Measurements from ENCODE around the gene DUSP18. TPM values are rescaled to one million over a fixed set of nuclear protein-coding genes. Genes with fewer than 3 reads are reported as not detected.

Gene DUSP18
- total and polyA plus RNA-seq, 4 donors = 7.9 to 27.1 (median 12.6) TPM

GRCh38 chr22:30614879-30615278, 52.8 kb downstream of the DUSP18 start:
- H3K9ac ChIP-seq (ENCODE audit: insufficient read depth in 1 of 2, low read length in 2 of 2) = no peak overlapping the region
- H3K9me3 ChIP-seq (ENCODE audit: control insufficient read depth in 4 of 4, insufficient read depth in 3 of 4, low read length in 3 of 4) = no peaks in the 10 kb centered on the region
- ATAC-seq (ENCODE audit: insufficient read depth, low FRiP score) = no peak
- H3K4me3 ChIP-seq = no peak overlapping the region
- no peaks in the 10 kb centered on the region for H3K4me1 ChIP-seq (ENCODE audit: control insufficient read depth in 5 of 5, insufficient read depth in 5 of 5, low read length in 5 of 5)
- H3K27ac ChIP-seq (ENCODE audit: low read depth in 1 of 2, low read length in 1 of 2) = no peak overlapping the region
- no peak for DNase-seq
- H3K27me3 ChIP-seq (ENCODE audit: control insufficient read depth in 3 of 3, insufficient read depth in 3 of 3, low read length in 2 of 3) = no peaks in the 10 kb centered on the region
- peaks cover 2 to 25% (median 9%) of the 10 kb centered on the region in 4 donors for H3K36me3 ChIP-seq (ENCODE audit: control insufficient read depth in 4 of 4, insufficient read depth in 4 of 4, low read length in 4 of 4)
- TF ChIP-seq, protein P1, sequence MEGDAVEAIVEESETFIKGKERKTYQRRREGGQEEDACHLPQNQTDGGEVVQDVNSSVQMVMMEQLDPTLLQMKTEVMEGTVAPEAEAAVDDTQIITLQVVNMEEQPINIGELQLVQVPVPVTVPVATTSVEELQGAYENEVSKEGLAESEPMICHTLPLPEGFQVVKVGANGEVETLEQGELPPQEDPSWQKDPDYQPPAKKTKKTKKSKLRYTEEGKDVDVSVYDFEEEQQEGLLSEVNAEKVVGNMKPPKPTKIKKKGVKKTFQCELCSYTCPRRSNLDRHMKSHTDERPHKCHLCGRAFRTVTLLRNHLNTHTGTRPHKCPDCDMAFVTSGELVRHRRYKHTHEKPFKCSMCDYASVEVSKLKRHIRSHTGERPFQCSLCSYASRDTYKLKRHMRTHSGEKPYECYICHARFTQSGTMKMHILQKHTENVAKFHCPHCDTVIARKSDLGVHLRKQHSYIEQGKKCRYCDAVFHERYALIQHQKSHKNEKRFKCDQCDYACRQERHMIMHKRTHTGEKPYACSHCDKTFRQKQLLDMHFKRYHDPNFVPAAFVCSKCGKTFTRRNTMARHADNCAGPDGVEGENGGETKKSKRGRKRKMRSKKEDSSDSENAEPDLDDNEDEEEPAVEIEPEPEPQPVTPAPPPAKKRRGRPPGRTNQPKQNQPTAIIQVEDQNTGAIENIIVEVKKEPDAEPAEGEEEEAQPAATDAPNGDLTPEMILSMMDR (IDR thresholded peaks at IDR 0.05; ENCODE audit: control extremely low read depth, extremely low read depth) = no peak

GRCh38 chr22:30614268-30614667, 53.4 kb downstream of the DUSP18 start:
- TF ChIP-seq, protein P1 (IDR thresholded peaks at IDR 0.05; ENCODE audit: control extremely low read depth, extremely low read depth) = no peak
- H3K27me3 ChIP-seq (ENCODE audit: control insufficient read depth in 3 of 3, insufficient read depth in 3 of 3, low read length in 2 of 3) = no peaks in the 10 kb centered on the region
- DNase-seq = no peak
- WGBS, 2 donors = 92 to 95% methylated on average over 7 of the region's 7 CpGs
- peaks cover 0 to 2% (median 0%) of the 10 kb centered on the region in 5 donors for H3K4me1 ChIP-seq (ENCODE audit: control insufficient read depth in 5 of 5, insufficient read depth in 5 of 5, low read length in 5 of 5)
- no peak overlapping the region for H3K9ac ChIP-seq (ENCODE audit: insufficient read depth in 1 of 2, low read length in 2 of 2)
- H3K4me3 ChIP-seq = no peak overlapping the region
- H3K36me3 ChIP-seq (ENCODE audit: control insufficient read depth in 4 of 4, insufficient read depth in 4 of 4, low read length in 4 of 4) = peaks cover 0 to 25% (median 9%) of the 10 kb centered on the region in 4 donors
- H3K27ac ChIP-seq (ENCODE audit: low read depth in 1 of 2, low read length in 1 of 2) = no peak overlapping the region
- H3K9me3 ChIP-seq (ENCODE audit: control insufficient read depth in 4 of 4, insufficient read depth in 3 of 4, low read length in 3 of 4) = no peaks in the 10 kb centered on the region
- no peak for ATAC-seq (ENCODE audit: insufficient read depth, low FRiP score)

GRCh38 chr22:30612789-30613188, 54.9 kb downstream of the DUSP18 start:
- no peak for DNase-seq
- Histone ChIP-seq H3K9ac (ENCODE audit: insufficient read depth in 1 of 2, low read length in 2 of 2) (no peak overlapping the region), H3K27ac (ENCODE audit: low read depth in 1 of 2, low read length in 1 of 2) (no peak overlapping the region), H3K36me3 (ENCODE audit: control insufficient read depth in 4 of 4, insufficient read depth in 4 of 4, low read length in 4 of 4) (peaks cover 0 to 21% (median 9%) of the 10 kb centered on the region in 4 donors), H3K4me1 (ENCODE audit: control insufficient read depth in 5 of 5, insufficient read depth in 5 of 5, low read length in 5 of 5) (peaks cover 0 to 7% (median under 1%) of the 10 kb centered on the region in 5 donors), H3K9me3 (ENCODE audit: control insufficient read depth in 4 of 4, insufficient read depth in 3 of 4, low read length in 3 of 4) (no peaks in the 10 kb centered on the region), H3K27me3 (ENCODE audit: control insufficient read depth in 3 of 3, insufficient read depth in 3 of 3, low read length in 2 of 3) (no peaks in the 10 kb centered on the region), H3K4me3 (no peak overlapping the region)
- 95 to 96% methylated on average over 8 of the region's 8 CpGs for WGBS, 2 donors
- no peak for ATAC-seq (ENCODE audit: insufficient read depth, low FRiP score)
- TF ChIP-seq, protein P1 (IDR thresholded peaks at IDR 0.05; ENCODE audit: control extremely low read depth, extremely low read depth) = no peak

Other genes starting within 250 kb of the DUSP18 start
- gene MTFP1, start 242.1 kb downstream of the DUSP18 start, total RNA-seq = 10 to 100 TPM in 1 of 2 donors, 1 to 10 TPM in 1; 1.8 to 21.0 TPM
- 10 to 100 TPM; 30.0 to 40.0 TPM for gene MTFP1, start 242.1 kb downstream of the DUSP18 start, polyA plus RNA-seq
- gene SEC14L3, start 195.9 kb downstream of the DUSP18 start, total RNA-seq = under 1 TPM; 0.65 to 0.98 TPM
- under 1 TPM; 0.17 to 0.75 TPM for gene SEC14L3, start 195.9 kb downstream of the DUSP18 start, polyA plus RNA-seq
- gene SEC14L4, start 162.2 kb downstream of the DUSP18 start, total RNA-seq = 1 to 10 TPM in 1 of 2 donors, under 1 TPM in 1; 0.68 to 5.3 TPM
- gene SEC14L4, start 162.2 kb downstream of the DUSP18 start, polyA plus RNA-seq = 10 to 100 TPM in 1 of 2 donors, under 1 TPM in 1; 0.60 to 20.8 TPM
- gene SEC14L6, start 121.1 kb downstream of the DUSP18 start, total RNA-seq = 1 to 10 TPM; 3.4 to 3.8 TPM
- 10 to 100 TPM in 1 of 2 donors, under 1 TPM in 1; 0.61 to 12.4 TPM for gene SEC14L6, start 121.1 kb downstream of the DUSP18 start, polyA plus RNA-seq
- 1 to 10 TPM; 3.5 to 4.0 TPM for gene GAL3ST1, start 93.2 kb downstream of the DUSP18 start, total RNA-seq
- 1 to 10 TPM in 1 of 2 donors, under 1 TPM in 1; 0.72 to 3.3 TPM for gene GAL3ST1, start 93.2 kb downstream of the DUSP18 start, polyA plus RNA-seq
- 10 to 100 TPM; 34.4 to 76.5 TPM for gene PES1, start 76.0 kb downstream of the DUSP18 start, total RNA-seq
- 10 to 100 TPM; 68.9 to 77.2 TPM for gene PES1, start 76.0 kb downstream of the DUSP18 start, polyA plus RNA-seq
- 10 to 100 TPM; 21.4 to 39.9 TPM for gene TCN2, start 60.7 kb downstream of the DUSP18 start, total RNA-seq
- gene TCN2, start 60.7 kb downstream of the DUSP18 start, polyA plus RNA-seq = 10 to 100 TPM; 10.6 to 60.9 TPM
- gene SLC35E4, start 32.1 kb downstream of the DUSP18 start, total RNA-seq = 1 to 10 TPM; 1.6 to 4.8 TPM
- 1 to 10 TPM; 2.1 to 4.4 TPM for gene SLC35E4, start 32.1 kb downstream of the DUSP18 start, polyA plus RNA-seq
- 10 to 100 TPM in 1 of 2 donors, 1 to 10 TPM in 1; 3.9 to 12.3 TPM for gene OSBP2, start 27.0 kb upstream of the DUSP18 start, total RNA-seq
- gene OSBP2, start 27.0 kb upstream of the DUSP18 start, polyA plus RNA-seq = 1 to 10 TPM; 1.1 to 1.4 TPM